Fibroblast of skin of right quadriceps (primary cell): ENCODE measurements around the gene PMEPA1.

Source experiments
- DNase-seq: peaks from one replicate; pipeline ENCODE4 v3.0.0-alpha.2; 2013

The PMEPA1 gene

GRCh38 chr20:57676589-57677583 lies 32.9 kb downstream of the PMEPA1 start:
- DNase-seq = no peak

- DNase-seq = no peak
These were observed 34.0 kb downstream of the PMEPA1 start for GRCh38 chr20:57675773-57676172.

GRCh38 chr20:57672953-57673575 lies 36.8 kb downstream of the PMEPA1 start:
- no peak for DNase-seq

- peak; percentile 14 for DNase-seq
These were observed 37.7 kb downstream of the PMEPA1 start for GRCh38 chr20:57672164-57672563.

GRCh38 chr20:57671662-57672061 lies 38.2 kb downstream of the PMEPA1 start:
- DNase-seq = no peak

GRCh38 chr20:57671072-57671391 lies 38.8 kb downstream of the PMEPA1 start:
- DNase-seq = no peak

GRCh38 chr20:57670288-57671071 lies 39.3 kb downstream of the PMEPA1 start:
- DNase-seq = no peak

- no peak for DNase-seq
These were observed 40.2 kb downstream of the PMEPA1 start for GRCh38 chr20:57669632-57670031.

GRCh38 chr20:57667924-57668782 lies 41.7 kb downstream of the PMEPA1 start:
- DNase-seq = no peak

- no peak for DNase-seq
These were observed 42.4 kb downstream of the PMEPA1 start for GRCh38 chr20:57667388-57667787.

GRCh38 chr20:57666834-57667157 lies 43.0 kb downstream of the PMEPA1 start:
- no peak for DNase-seq

GRCh38 chr20:57666106-57666833 lies 43.5 kb downstream of the PMEPA1 start:
- no peak for DNase-seq

- DNase-seq = no peak
These were observed 44.2 kb downstream of the PMEPA1 start for GRCh38 chr20:57665589-57665971.

- no peak for DNase-seq
These were observed 44.8 kb downstream of the PMEPA1 start for GRCh38 chr20:57664924-57665588.

- no peak for DNase-seq
These were observed 45.3 kb downstream of the PMEPA1 start for GRCh38 chr20:57664476-57664875.

- DNase-seq = no peak
These were observed 45.9 kb downstream of the PMEPA1 start for GRCh38 chr20:57663681-57664451.

- DNase-seq = no peak
These were observed 46.6 kb downstream of the PMEPA1 start for GRCh38 chr20:57663241-57663640.

- DNase-seq = no peak
These were observed 47.2 kb downstream of the PMEPA1 start for GRCh38 chr20:57662456-57663240.

- DNase-seq = no peak
These were observed 47.9 kb downstream of the PMEPA1 start for GRCh38 chr20:57661746-57662455.
